ENCODE data around the gene OGDH.
"Not testable (repeated sequence)": the region's sequence is repeated elsewhere in the genome, so short reads cannot be mapped to it uniquely, and the experiment has no call there.

The OGDH gene

GRCh38 chr7:44711528-44711927 lies 105.1 kb downstream of the OGDH start:
- Histone ChIP-seq H3K4me3 (ENCODE audit: low read depth, low read length) (no peak overlapping the region), H3K9me3 (ENCODE audit: control insufficient read depth, insufficient read depth, low read depth, low read length) (no peaks in the 10 kb centered on the region), H3K9ac (ENCODE audit: low read length) (no peak overlapping the region), H3K27me3 (ENCODE audit: control insufficient read depth, insufficient read depth, low read length) (no peaks in the 10 kb centered on the region), H3K4me1 (ENCODE audit: control insufficient read depth, insufficient read depth, low read length) (peaks cover 3% of the 10 kb centered on the region; the same call in 1 of the 2 replicates), H3K36me3 (ENCODE audit: control insufficient read depth, insufficient read depth, low read length) (peaks cover 30% of the 10 kb centered on the region), H3K27ac (ENCODE audit: low read depth, low read length) (no peak overlapping the region)

DNA sequence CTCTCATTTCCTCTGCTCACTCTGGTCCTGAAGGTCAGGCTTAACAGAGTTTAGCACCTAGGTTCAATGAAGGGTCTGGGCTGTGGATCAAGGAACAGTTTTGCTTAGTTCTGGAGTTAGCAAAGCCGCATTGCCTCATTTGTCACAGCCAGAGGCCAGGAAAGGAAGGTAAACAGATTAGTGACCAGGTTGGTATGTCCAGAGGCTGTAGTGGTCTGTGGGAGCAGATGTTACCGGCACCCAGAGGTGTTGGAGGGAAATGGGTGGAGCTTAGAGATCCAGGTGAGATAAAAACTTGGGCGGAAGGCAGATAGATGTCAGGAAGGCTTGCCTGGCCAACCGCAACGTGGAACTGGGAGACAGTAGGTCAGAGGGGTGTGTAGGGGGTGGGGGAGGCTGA lies 105.6 kb downstream of the OGDH start:
- peaks cover 3% of the 10 kb centered on the region; the same call in 1 of the 2 replicates for H3K4me1 ChIP-seq (ENCODE audit: control insufficient read depth, insufficient read depth, low read length)
- no peak overlapping the region for H3K27ac ChIP-seq (ENCODE audit: low read depth, low read length)
- no peak overlapping the region for H3K9ac ChIP-seq (ENCODE audit: low read length)
- peaks cover 27% of the 10 kb centered on the region for H3K36me3 ChIP-seq (ENCODE audit: control insufficient read depth, insufficient read depth, low read length)
- no peak overlapping the region for H3K4me3 ChIP-seq (ENCODE audit: low read depth, low read length)
- no peaks in the 10 kb centered on the region for H3K27me3 ChIP-seq (ENCODE audit: control insufficient read depth, insufficient read depth, low read length)
- no peaks in the 10 kb centered on the region for H3K9me3 ChIP-seq (ENCODE audit: control insufficient read depth, insufficient read depth, low read depth, low read length)

GRCh38 chr7:44713141-44713540 lies 106.7 kb downstream of the OGDH start:
- no peaks in the 10 kb centered on the region for H3K27me3 ChIP-seq (ENCODE audit: control insufficient read depth, insufficient read depth, low read length)
- H3K4me1 ChIP-seq (ENCODE audit: control insufficient read depth, insufficient read depth, low read length) = peaks cover 3% of the 10 kb centered on the region; the same call in 1 of the 2 replicates
- H3K4me3 ChIP-seq (ENCODE audit: low read depth, low read length) = no peak overlapping the region
- H3K27ac ChIP-seq (ENCODE audit: low read depth, low read length) = no peak overlapping the region
- H3K36me3 ChIP-seq (ENCODE audit: control insufficient read depth, insufficient read depth, low read length) = peaks cover 16% of the 10 kb centered on the region
- no peaks in the 10 kb centered on the region for H3K9me3 ChIP-seq (ENCODE audit: control insufficient read depth, insufficient read depth, low read depth, low read length)
- H3K9ac ChIP-seq (ENCODE audit: low read length) = no peak overlapping the region

- Histone ChIP-seq H3K36me3 (ENCODE audit: control insufficient read depth, insufficient read depth, low read length) (peaks cover 13% of the 10 kb centered on the region), H3K4me1 (ENCODE audit: control insufficient read depth, insufficient read depth, low read length) (peaks cover 3% of the 10 kb centered on the region; the same call in 1 of the 2 replicates), H3K27me3 (ENCODE audit: control insufficient read depth, insufficient read depth, low read length) (no peaks in the 10 kb centered on the region), H3K9me3 (ENCODE audit: control insufficient read depth, insufficient read depth, low read depth, low read length) (no peaks in the 10 kb centered on the region), H3K4me3 (ENCODE audit: low read depth, low read length) (no peak overlapping the region), H3K27ac (ENCODE audit: low read depth, low read length) (no peak overlapping the region), H3K9ac (ENCODE audit: low read length) (no peak overlapping the region)
These were observed 107.4 kb downstream of the OGDH start for GRCh38 chr7:44713680-44714335.

GRCh38 chr7:44716205-44716604 lies 109.8 kb downstream of the OGDH start:
- Histone ChIP-seq H3K4me1 (ENCODE audit: control insufficient read depth, insufficient read depth, low read length) (peaks cover 3% of the 10 kb centered on the region; the same call in 1 of the 2 replicates), H3K9me3 (ENCODE audit: control insufficient read depth, insufficient read depth, low read depth, low read length) (peaks cover 12% of the 10 kb centered on the region), H3K36me3 (ENCODE audit: control insufficient read depth, insufficient read depth, low read length) (no peaks in the 10 kb centered on the region), H3K4me3 (ENCODE audit: low read depth, low read length) (no peak overlapping the region), H3K9ac (ENCODE audit: low read length) (no peak overlapping the region), H3K27ac (ENCODE audit: low read depth, low read length) (no peak overlapping the region), H3K27me3 (ENCODE audit: control insufficient read depth, insufficient read depth, low read length) (no peaks in the 10 kb centered on the region)

GRCh38 chr7:44720301-44720700 lies 113.9 kb downstream of the OGDH start:
- Histone ChIP-seq H3K4me1 (ENCODE audit: control insufficient read depth, insufficient read depth, low read length) (no peaks in the 10 kb centered on the region), H3K9ac (ENCODE audit: low read length) (no peak overlapping the region), H3K36me3 (ENCODE audit: control insufficient read depth, insufficient read depth, low read length) (no peaks in the 10 kb centered on the region), H3K27ac (ENCODE audit: low read depth, low read length) (no peak overlapping the region), H3K9me3 (ENCODE audit: control insufficient read depth, insufficient read depth, low read depth, low read length) (peaks cover 14% of the 10 kb centered on the region), H3K27me3 (ENCODE audit: control insufficient read depth, insufficient read depth, low read length) (no peaks in the 10 kb centered on the region), H3K4me3 (ENCODE audit: low read depth, low read length) (no peak overlapping the region)

GRCh38 chr7:44724276-44724675 lies 117.8 kb downstream of the OGDH start:
- no peaks in the 10 kb centered on the region for H3K4me1 ChIP-seq (ENCODE audit: control insufficient read depth, insufficient read depth, low read length)
- H3K4me3 ChIP-seq (ENCODE audit: low read depth, low read length) = no peak overlapping the region
- H3K27ac ChIP-seq (ENCODE audit: low read depth, low read length) = no peak overlapping the region
- no peaks in the 10 kb centered on the region for H3K36me3 ChIP-seq (ENCODE audit: control insufficient read depth, insufficient read depth, low read length)
- peaks cover 14% of the 10 kb centered on the region for H3K9me3 ChIP-seq (ENCODE audit: control insufficient read depth, insufficient read depth, low read depth, low read length)
- no peak overlapping the region for H3K9ac ChIP-seq (ENCODE audit: low read length)
- H3K27me3 ChIP-seq (ENCODE audit: control insufficient read depth, insufficient read depth, low read length) = no peaks in the 10 kb centered on the region

DNA sequence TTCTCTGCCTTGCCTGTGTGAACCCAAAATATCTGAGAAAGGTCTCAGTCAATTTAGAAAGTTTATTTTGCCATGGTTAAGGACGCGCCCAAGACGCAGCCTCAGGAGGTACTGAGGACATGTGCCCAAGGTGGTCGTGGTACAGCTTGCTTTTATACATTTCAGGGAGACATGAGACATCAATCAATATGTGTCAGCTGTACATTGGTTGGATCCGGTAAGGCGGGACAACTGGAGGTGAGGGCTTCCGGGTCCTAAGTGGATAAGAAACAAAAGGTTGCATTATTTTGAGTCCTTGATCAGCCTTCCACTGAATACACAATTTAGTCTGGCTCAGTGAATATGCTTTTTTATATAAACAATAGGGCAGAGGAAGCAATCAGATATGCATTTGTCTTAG lies 119.8 kb downstream of the OGDH start:
- H3K27me3 ChIP-seq (ENCODE audit: control insufficient read depth, insufficient read depth, low read length); H3K4me1 ChIP-seq (ENCODE audit: control insufficient read depth, insufficient read depth, low read length); H3K9me3 ChIP-seq (ENCODE audit: control insufficient read depth, insufficient read depth, low read depth, low read length); H3K27ac ChIP-seq (ENCODE audit: low read depth, low read length); H3K36me3 ChIP-seq (ENCODE audit: control insufficient read depth, insufficient read depth, low read length); H3K9ac ChIP-seq (ENCODE audit: low read length); H3K4me3 ChIP-seq (ENCODE audit: low read depth, low read length): not testable (repeated sequence)

- Histone ChIP-seq H3K9ac (ENCODE audit: low read length) (no peak overlapping the region), H3K4me1 (ENCODE audit: control insufficient read depth, insufficient read depth, low read length) (no peaks in the 10 kb centered on the region), H3K27ac (ENCODE audit: low read depth, low read length) (no peak overlapping the region), H3K36me3 (ENCODE audit: control insufficient read depth, insufficient read depth, low read length) (no peaks in the 10 kb centered on the region), H3K9me3 (ENCODE audit: control insufficient read depth, insufficient read depth, low read depth, low read length) (no peaks in the 10 kb centered on the region), H3K4me3 (ENCODE audit: low read depth, low read length) (no peak overlapping the region), H3K27me3 (ENCODE audit: control insufficient read depth, insufficient read depth, low read length) (no peaks in the 10 kb centered on the region)
These were observed 120.9 kb downstream of the OGDH start for GRCh38 chr7:44727158-44727936.

DNA sequence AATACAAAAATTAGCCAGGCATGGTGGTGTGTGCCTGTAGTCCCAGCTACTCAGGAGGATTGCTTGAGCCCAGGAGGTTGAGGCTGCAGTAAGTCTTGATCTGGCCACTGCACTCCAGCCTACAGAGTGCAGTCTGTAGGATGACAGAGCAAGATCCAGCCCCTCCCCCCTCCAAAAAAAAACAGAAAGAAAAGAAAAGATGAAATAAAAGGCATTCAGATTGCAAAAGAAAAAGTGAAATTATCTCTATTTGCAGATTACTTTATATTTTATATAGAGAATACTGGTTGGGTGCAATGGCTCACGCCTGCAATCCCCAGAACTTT lies 121.5 kb downstream of the OGDH start:
- Histone ChIP-seq H3K36me3 (ENCODE audit: control insufficient read depth, insufficient read depth, low read length) (no peaks in the 10 kb centered on the region), H3K9ac (ENCODE audit: low read length) (no peak overlapping the region), H3K9me3 (ENCODE audit: control insufficient read depth, insufficient read depth, low read depth, low read length) (no peaks in the 10 kb centered on the region), H3K4me3 (ENCODE audit: low read depth, low read length) (no peak overlapping the region), H3K27ac (ENCODE audit: low read depth, low read length) (no peak overlapping the region), H3K27me3 (ENCODE audit: control insufficient read depth, insufficient read depth, low read length) (no peaks in the 10 kb centered on the region), H3K4me1 (ENCODE audit: control insufficient read depth, insufficient read depth, low read length) (no peaks in the 10 kb centered on the region)

- no peak overlapping the region for H3K9ac ChIP-seq (ENCODE audit: low read length)
- no peaks in the 10 kb centered on the region for H3K4me1 ChIP-seq (ENCODE audit: control insufficient read depth, insufficient read depth, low read length)
- no peaks in the 10 kb centered on the region for H3K9me3 ChIP-seq (ENCODE audit: control insufficient read depth, insufficient read depth, low read depth, low read length)
- H3K4me3 ChIP-seq (ENCODE audit: low read depth, low read length) = no peak overlapping the region
- no peaks in the 10 kb centered on the region for H3K27me3 ChIP-seq (ENCODE audit: control insufficient read depth, insufficient read depth, low read length)
- H3K27ac ChIP-seq (ENCODE audit: low read depth, low read length) = no peak overlapping the region
- no peaks in the 10 kb centered on the region for H3K36me3 ChIP-seq (ENCODE audit: control insufficient read depth, insufficient read depth, low read length)
These were observed 123.6 kb downstream of the OGDH start for GRCh38 chr7:44729949-44730590.
